ENCODE measurements around the gene B4GALNT1.

GRCh38 chr12:57603324-57603723 is 29.7 kb downstream of the B4GALNT1 start:
- TF ChIP-seq CTCF (IDR thresholded peaks at IDR 0.05) = no peak
- no peak for TF ChIP-seq POLR2A (IDR thresholded peaks at IDR 0.05)

Data from body of pancreas (tissue), 4 donors.